Colonic mucosa (tissue), 4 donors: ENCODE measurements around the gene VSTM2B. TPM values are rescaled to one million over a fixed set of nuclear protein-coding genes. Genes with fewer than 3 reads are reported as not detected.

Experiments used
- DNase-seq: peaks from one replicate; pipeline ENCODE4 v3.0.0-alpha.2; 2020
- H3K27ac ChIP-seq: fragments of 200-600 bp; one replicate; pipeline ENCODE4 v1.8.0; 2021
- H3K27me3 ChIP-seq: fragments of 200-600 bp; one replicate; pipeline ENCODE4 v1.8.0; 2021
- H3K36me3 ChIP-seq: fragments of 200-600 bp; one replicate; pipeline ENCODE4 v1.8.0; 2021
- H3K4me1 ChIP-seq: fragments of 200-600 bp; one replicate; pipeline ENCODE4 v1.8.0; 2021; ENCODE audit warnings: mild to moderate bottlenecking
- H3K4me3 ChIP-seq: fragments of 200-600 bp; one replicate; pipeline ENCODE4 v1.8.0; 2021
- H3K9ac ChIP-seq, 2 donors: one replicate each; pipeline ENCODE4 v1.7.0; 2013; ENCODE audit warnings: control low read depth in 2 of 2, low read depth in 2 of 2, low read length in 2 of 2
- H3K9me3 ChIP-seq: fragments of 200-600 bp; one replicate; pipeline ENCODE4 v1.8.0; 2021
- intact Hi-C: fragments of 100-400 bp; cut with DNase I; formaldehyde crosslinking; loops from one replicate; pipeline ENCODE4 v1.14.1; 2022
- total RNA-seq, 2 donors: library from RNA; stranded (reverse); fragmentation: NEBNext Ultra II Directional in 1 of 2; extraction: Animal tissue kit (Norgen Biotek cat#: 25700) in 1 of 2; gene quantifications; one replicate each; pipeline ENCODE4 v1.2.1, GENCODE V29; 2021
- TF ChIP-seq, protein P1 (sequence below): fragments of 200-600 bp; IDR thresholded peaks from one replicate; pipeline ENCODE4 v1.8.0; 2022; ENCODE audit warnings: antibody characterized with exemption, mild to moderate bottlenecking
- donor health status: healthy.
- donor health status: DM: no; HTN: no; CAD: no.
- donor health status: DM: no; HTN: no; CAD: no.

VSTM2B gene
- total RNA-seq, 2 donors from 2014 or later: not detected

- TF ChIP-seq, protein P1, sequence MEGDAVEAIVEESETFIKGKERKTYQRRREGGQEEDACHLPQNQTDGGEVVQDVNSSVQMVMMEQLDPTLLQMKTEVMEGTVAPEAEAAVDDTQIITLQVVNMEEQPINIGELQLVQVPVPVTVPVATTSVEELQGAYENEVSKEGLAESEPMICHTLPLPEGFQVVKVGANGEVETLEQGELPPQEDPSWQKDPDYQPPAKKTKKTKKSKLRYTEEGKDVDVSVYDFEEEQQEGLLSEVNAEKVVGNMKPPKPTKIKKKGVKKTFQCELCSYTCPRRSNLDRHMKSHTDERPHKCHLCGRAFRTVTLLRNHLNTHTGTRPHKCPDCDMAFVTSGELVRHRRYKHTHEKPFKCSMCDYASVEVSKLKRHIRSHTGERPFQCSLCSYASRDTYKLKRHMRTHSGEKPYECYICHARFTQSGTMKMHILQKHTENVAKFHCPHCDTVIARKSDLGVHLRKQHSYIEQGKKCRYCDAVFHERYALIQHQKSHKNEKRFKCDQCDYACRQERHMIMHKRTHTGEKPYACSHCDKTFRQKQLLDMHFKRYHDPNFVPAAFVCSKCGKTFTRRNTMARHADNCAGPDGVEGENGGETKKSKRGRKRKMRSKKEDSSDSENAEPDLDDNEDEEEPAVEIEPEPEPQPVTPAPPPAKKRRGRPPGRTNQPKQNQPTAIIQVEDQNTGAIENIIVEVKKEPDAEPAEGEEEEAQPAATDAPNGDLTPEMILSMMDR: no peak
- Histone ChIP-seq H3K27ac (no peak overlapping the region), H3K4me3 (no peak overlapping the region), H3K36me3 (no peaks in the 10 kb centered on the region), H3K4me1 (no peaks in the 10 kb centered on the region), H3K9me3 (no peaks in the 10 kb centered on the region), H3K27me3 (no peaks in the 10 kb centered on the region), H3K9ac (no peak overlapping the region)
- DNase-seq: no peak
- intact Hi-C loops: no loop called here
Observed at GRCh38 chr19:29538146-29538545, 12.4 kb downstream of the VSTM2B start.

GRCh38 chr19:29538651-29539050 is 12.9 kb downstream of the VSTM2B start:
- Histone ChIP-seq H3K4me1 (no peaks in the 10 kb centered on the region), H3K27me3 (no peaks in the 10 kb centered on the region), H3K27ac (no peak overlapping the region), H3K9ac (no peak overlapping the region), H3K4me3 (no peak overlapping the region), H3K36me3 (no peaks in the 10 kb centered on the region), H3K9me3 (no peaks in the 10 kb centered on the region)
- TF ChIP-seq, protein P1: no peak
- intact Hi-C loops: no loop called here
- no peak for DNase-seq

DNA sequence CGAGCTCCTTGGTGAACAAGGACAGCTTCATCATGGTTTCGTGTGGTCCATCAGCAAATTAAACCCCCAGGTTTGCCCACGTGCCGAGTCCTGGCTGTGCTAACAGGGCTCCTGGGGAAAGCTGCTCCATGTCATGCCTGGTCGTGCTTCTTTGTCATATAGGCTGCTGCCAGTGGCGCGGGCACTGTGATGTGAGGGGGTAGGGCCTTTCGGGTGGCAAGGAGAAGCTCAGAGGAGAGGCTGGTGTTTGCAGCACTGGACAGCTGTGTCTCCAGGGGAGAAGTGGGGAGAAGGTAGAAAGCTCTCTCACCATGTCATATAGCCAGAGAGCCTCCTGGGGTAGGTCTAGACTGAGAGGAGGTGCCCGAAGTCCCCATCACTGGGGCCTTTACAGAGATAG is 13.3 kb downstream of the VSTM2B start:
- no peak overlapping the region for H3K4me3 ChIP-seq
- no peaks in the 10 kb centered on the region for H3K27me3 ChIP-seq
- H3K9ac ChIP-seq: no peak overlapping the region
- H3K4me1 ChIP-seq: no peaks in the 10 kb centered on the region
- TF ChIP-seq, protein P1: no peak
- H3K9me3 ChIP-seq: no peaks in the 10 kb centered on the region
- H3K36me3 ChIP-seq: no peaks in the 10 kb centered on the region
- DNase-seq: no peak
- no peak overlapping the region for H3K27ac ChIP-seq
- intact Hi-C loops: no loop called here

GRCh38 chr19:29539670-29540069 is 13.9 kb downstream of the VSTM2B start:
- H3K27ac ChIP-seq: no peak overlapping the region
- no peaks in the 10 kb centered on the region for H3K36me3 ChIP-seq
- no peaks in the 10 kb centered on the region for H3K9me3 ChIP-seq
- no peaks in the 10 kb centered on the region for H3K27me3 ChIP-seq
- no peak for DNase-seq
- no peak overlapping the region for H3K4me3 ChIP-seq
- H3K9ac ChIP-seq: no peak overlapping the region
- H3K4me1 ChIP-seq: no peaks in the 10 kb centered on the region
- TF ChIP-seq, protein P1: no peak
- intact Hi-C loops: no loop called here

- H3K27ac ChIP-seq: no peak overlapping the region
- intact Hi-C loops: no loop called here
- no peaks in the 10 kb centered on the region for H3K9me3 ChIP-seq
- TF ChIP-seq, protein P1: no peak
- DNase-seq: no peak
- no peak overlapping the region for H3K4me3 ChIP-seq
- no peak overlapping the region for H3K9ac ChIP-seq
- no peaks in the 10 kb centered on the region for H3K27me3 ChIP-seq
- H3K36me3 ChIP-seq: no peaks in the 10 kb centered on the region
- no peaks in the 10 kb centered on the region for H3K4me1 ChIP-seq
Observed at GRCh38 chr19:29540114-29540513, 14.3 kb downstream of the VSTM2B start.
